ENCODE results near the gene IL21R. TPM values are rescaled to one million over a fixed set of nuclear protein-coding genes. Genes with fewer than 3 reads are reported as not detected.

Gene IL21R
- total RNA-seq, 1 donor = 10.1 TPM

DNA sequence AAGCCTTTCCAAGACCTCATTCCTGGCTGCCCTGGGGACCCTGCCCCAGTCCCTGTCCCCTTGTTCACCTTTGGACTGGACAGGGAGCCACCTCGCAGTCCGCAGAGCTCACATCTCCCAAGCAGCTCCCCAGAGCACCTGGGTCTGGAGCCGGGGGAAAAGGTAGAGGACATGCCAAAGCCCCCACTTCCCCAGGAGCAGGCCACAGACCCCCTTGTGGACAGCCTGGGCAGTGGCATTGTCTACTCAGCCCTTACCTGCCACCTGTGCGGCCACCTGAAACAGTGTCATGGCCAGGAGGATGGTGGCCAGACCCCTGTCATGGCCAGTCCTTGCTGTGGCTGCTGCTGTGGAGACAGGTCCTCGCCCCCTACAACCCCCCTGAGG, 38.7 kb upstream of the IL21R start:
- TF ChIP-seq, protein P1, sequence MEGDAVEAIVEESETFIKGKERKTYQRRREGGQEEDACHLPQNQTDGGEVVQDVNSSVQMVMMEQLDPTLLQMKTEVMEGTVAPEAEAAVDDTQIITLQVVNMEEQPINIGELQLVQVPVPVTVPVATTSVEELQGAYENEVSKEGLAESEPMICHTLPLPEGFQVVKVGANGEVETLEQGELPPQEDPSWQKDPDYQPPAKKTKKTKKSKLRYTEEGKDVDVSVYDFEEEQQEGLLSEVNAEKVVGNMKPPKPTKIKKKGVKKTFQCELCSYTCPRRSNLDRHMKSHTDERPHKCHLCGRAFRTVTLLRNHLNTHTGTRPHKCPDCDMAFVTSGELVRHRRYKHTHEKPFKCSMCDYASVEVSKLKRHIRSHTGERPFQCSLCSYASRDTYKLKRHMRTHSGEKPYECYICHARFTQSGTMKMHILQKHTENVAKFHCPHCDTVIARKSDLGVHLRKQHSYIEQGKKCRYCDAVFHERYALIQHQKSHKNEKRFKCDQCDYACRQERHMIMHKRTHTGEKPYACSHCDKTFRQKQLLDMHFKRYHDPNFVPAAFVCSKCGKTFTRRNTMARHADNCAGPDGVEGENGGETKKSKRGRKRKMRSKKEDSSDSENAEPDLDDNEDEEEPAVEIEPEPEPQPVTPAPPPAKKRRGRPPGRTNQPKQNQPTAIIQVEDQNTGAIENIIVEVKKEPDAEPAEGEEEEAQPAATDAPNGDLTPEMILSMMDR (IDR thresholded peaks at IDR 0.05; ENCODE audit: extremely low read depth, low read depth, low read length) = no peak
- no peaks in the 10 kb centered on the region for H3K9me3 ChIP-seq (ENCODE audit: low read depth, low read length)
- no peak overlapping the region for H3K4me3 ChIP-seq (ENCODE audit: insufficient read depth, low read length)
- H3K4me1 ChIP-seq (ENCODE audit: insufficient read depth, low read length) = peaks cover 17% of the 10 kb centered on the region
- H3K4me2 ChIP-seq (ENCODE audit: insufficient read depth, low read length) = no peak overlapping the region
- H3K27ac ChIP-seq (ENCODE audit: low read depth, low read length) = no peak overlapping the region
- no peaks in the 10 kb centered on the region for H4K20me1 ChIP-seq (ENCODE audit: insufficient read depth, low read length)
- DNase-seq (ENCODE audit: insufficient read length, low spot score, missing footprints) = no peak
- no peaks in the 10 kb centered on the region for H3K27me3 ChIP-seq (ENCODE audit: insufficient read depth, low read length)
- H2AFZ ChIP-seq (ENCODE audit: low read length) = no peak overlapping the region
- peaks cover 45% of the 10 kb centered on the region for H3K36me3 ChIP-seq (ENCODE audit: insufficient read depth, low read length)
- no peaks in the 10 kb centered on the region for H3K79me2 ChIP-seq (ENCODE audit: insufficient read depth, low read length)

DNA sequence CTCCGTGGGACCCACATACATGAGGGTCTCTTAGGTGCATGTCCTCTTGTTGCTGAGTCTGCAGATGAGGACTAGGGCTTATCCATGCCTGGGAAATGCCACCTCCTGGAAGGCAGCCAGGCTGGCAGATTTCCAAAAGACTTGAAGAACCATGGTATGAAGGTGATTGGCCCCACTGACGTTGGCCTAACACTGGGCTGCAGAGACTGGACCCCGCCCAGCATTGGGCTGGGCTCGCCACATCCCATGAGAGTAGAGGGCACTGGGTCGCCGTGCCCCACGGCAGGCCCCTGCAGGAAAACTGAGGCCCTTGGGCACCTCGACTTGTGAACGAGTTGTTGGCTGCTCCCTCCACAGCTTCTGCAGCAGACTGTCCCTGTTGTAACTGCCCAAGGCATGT, 38.2 kb upstream of the IL21R start:
- Histone ChIP-seq H3K9me3 (ENCODE audit: low read depth, low read length) (no peaks in the 10 kb centered on the region), H3K4me2 (ENCODE audit: insufficient read depth, low read length) (no peak overlapping the region), H3K4me3 (ENCODE audit: insufficient read depth, low read length) (no peak overlapping the region), H3K4me1 (ENCODE audit: insufficient read depth, low read length) (peaks cover 17% of the 10 kb centered on the region), H3K79me2 (ENCODE audit: insufficient read depth, low read length) (no peaks in the 10 kb centered on the region), H3K27me3 (ENCODE audit: insufficient read depth, low read length) (no peaks in the 10 kb centered on the region), H3K36me3 (ENCODE audit: insufficient read depth, low read length) (peaks cover 40% of the 10 kb centered on the region), H3K27ac (ENCODE audit: low read depth, low read length) (no peak overlapping the region), H2AFZ (ENCODE audit: low read length) (no peak overlapping the region), H4K20me1 (ENCODE audit: insufficient read depth, low read length) (no peaks in the 10 kb centered on the region)
- TF ChIP-seq, protein P1 (IDR thresholded peaks at IDR 0.05; ENCODE audit: extremely low read depth, low read depth, low read length) = no peak
- DNase-seq (ENCODE audit: insufficient read length, low spot score, missing footprints) = no peak

GRCh38 chr16:27364493-27365141, 37.4 kb upstream of the IL21R start:
- peaks cover 17% of the 10 kb centered on the region for H3K4me1 ChIP-seq (ENCODE audit: insufficient read depth, low read length)
- no peak for DNase-seq (ENCODE audit: insufficient read length, low spot score, missing footprints)
- H3K27ac ChIP-seq (ENCODE audit: low read depth, low read length) = peak overlapping the region; percentile 28
- no peaks in the 10 kb centered on the region for H3K79me2 ChIP-seq (ENCODE audit: insufficient read depth, low read length)
- no peaks in the 10 kb centered on the region for H4K20me1 ChIP-seq (ENCODE audit: insufficient read depth, low read length)
- peaks cover 32% of the 10 kb centered on the region for H3K36me3 ChIP-seq (ENCODE audit: insufficient read depth, low read length)
- no peak overlapping the region for H3K4me3 ChIP-seq (ENCODE audit: insufficient read depth, low read length)
- H3K27me3 ChIP-seq (ENCODE audit: insufficient read depth, low read length) = no peaks in the 10 kb centered on the region
- H2AFZ ChIP-seq (ENCODE audit: low read length) = no peak overlapping the region
- H3K9me3 ChIP-seq (ENCODE audit: low read depth, low read length) = no peaks in the 10 kb centered on the region
- TF ChIP-seq, protein P1 (IDR thresholded peaks at IDR 0.05; ENCODE audit: extremely low read depth, low read depth, low read length) = no peak
- no peak overlapping the region for H3K4me2 ChIP-seq (ENCODE audit: insufficient read depth, low read length)

GRCh38 chr16:27365142-27366089, 36.6 kb upstream of the IL21R start:
- Histone ChIP-seq H3K27ac (ENCODE audit: low read depth, low read length) (peak overlapping the region; percentile 43), H4K20me1 (ENCODE audit: insufficient read depth, low read length) (no peaks in the 10 kb centered on the region), H3K36me3 (ENCODE audit: insufficient read depth, low read length) (peaks cover 30% of the 10 kb centered on the region), H3K4me1 (ENCODE audit: insufficient read depth, low read length) (peaks cover 17% of the 10 kb centered on the region), H3K4me2 (ENCODE audit: insufficient read depth, low read length) (no peak overlapping the region), H3K79me2 (ENCODE audit: insufficient read depth, low read length) (no peaks in the 10 kb centered on the region), H3K9me3 (ENCODE audit: low read depth, low read length) (no peaks in the 10 kb centered on the region), H2AFZ (ENCODE audit: low read length) (no peak overlapping the region), H3K4me3 (ENCODE audit: insufficient read depth, low read length) (no peak overlapping the region), H3K27me3 (ENCODE audit: insufficient read depth, low read length) (no peaks in the 10 kb centered on the region)
- TF ChIP-seq, protein P1 (IDR thresholded peaks at IDR 0.05; ENCODE audit: extremely low read depth, low read depth, low read length) = no peak
- DNase-seq (ENCODE audit: insufficient read length, low spot score, missing footprints) = no peak
